H9 (cell line): ENCODE measurements around the gene C14orf132. TPM values are rescaled to one million over a fixed set of nuclear protein-coding genes. Genes with fewer than 3 reads are reported as not detected.
A peak's percentile ranks its signal among the peaks of the same experiment; 100 is the strongest.

ENCODE experiments used
- DNase-seq: peaks from one replicate; pipeline ENCODE4 v3.0.0-alpha.2; 2017
- H2AFZ ChIP-seq: one replicate; pipeline ENCODE4 v1.6.1; 2013; ENCODE audit warnings: mild to moderate bottlenecking, low read length, control low read depth, moderate library complexity
- H2AK5ac ChIP-seq: 2 replicates; pipeline ENCODE4 v1.6.1; 2013; ENCODE audit warnings: low read length, control low read depth, mixed read lengths; ENCODE audit not compliant: insufficient read length
- H2BK120ac ChIP-seq: one replicate; pipeline ENCODE4 v1.6.1; 2013; ENCODE audit warnings: low read depth, mild to moderate bottlenecking, low read length, control low read depth, inconsistent platforms; ENCODE audit not compliant: poor library complexity, severe bottlenecking
- H2BK12ac ChIP-seq: 2 replicates; pipeline ENCODE4 v1.6.1; 2013; ENCODE audit warnings: low read length, control low read depth, mixed read lengths, low read depth; ENCODE audit not compliant: insufficient read length
- H2BK15ac ChIP-seq: 2 replicates; pipeline ENCODE4 v1.6.1; 2013; ENCODE audit warnings: low read depth, low read length, control low read depth
- H2BK20ac ChIP-seq: one replicate; pipeline ENCODE4 v1.6.1; 2013; ENCODE audit warnings: low read depth, mild to moderate bottlenecking, low read length, control low read depth, inconsistent platforms; ENCODE audit not compliant: poor library complexity, severe bottlenecking
- H2BK5ac ChIP-seq: 2 replicates; pipeline ENCODE4 v1.6.1; 2013; ENCODE audit warnings: low read length, control low read depth, mixed read lengths; ENCODE audit not compliant: insufficient read length
- H3K14ac ChIP-seq: 2 replicates; pipeline ENCODE4 v1.6.1; 2013; ENCODE audit warnings: low read length, control low read depth; ENCODE audit not compliant: insufficient read depth
- H3K18ac ChIP-seq: 2 replicates; pipeline ENCODE4 v1.6.1; 2013; ENCODE audit warnings: low read depth, mild to moderate bottlenecking, mixed read lengths, low read length, control low read depth; ENCODE audit not compliant: insufficient read length
- H3K23ac ChIP-seq: 2 replicates; pipeline ENCODE4 v1.6.1; 2013; ENCODE audit warnings: low read length, control low read depth, mixed read lengths, low read depth; ENCODE audit not compliant: insufficient read length
- H3K23me2 ChIP-seq: 2 replicates; pipeline ENCODE4 v1.6.1; 2013; ENCODE audit warnings: low read depth, mild to moderate bottlenecking, mixed read lengths, low read length, control low read depth; ENCODE audit not compliant: insufficient read length, poor library complexity, severe bottlenecking
- H3K27ac ChIP-seq: 2 replicates; pipeline ENCODE4 v1.5.1; 2013; ENCODE audit warnings: low read length, control low read depth, mixed read lengths, low read depth; ENCODE audit not compliant: insufficient read length
- H3K27me3 ChIP-seq: 2 replicates; pipeline ENCODE4 v1.6.1; 2013; ENCODE audit warnings: low read length, control low read depth, inconsistent platforms; ENCODE audit not compliant: insufficient read depth
- H3K4ac ChIP-seq: 2 replicates; pipeline ENCODE4 v1.6.1; 2013; ENCODE audit warnings: low read depth, mild to moderate bottlenecking, control low read depth, inconsistent platforms, low read length, moderate library complexity
- H3K4me1 ChIP-seq: 2 replicates; pipeline ENCODE4 v1.6.1; 2013; ENCODE audit warnings: low read length, control low read depth, inconsistent platforms; ENCODE audit not compliant: insufficient read depth
- H3K4me2 ChIP-seq: 2 replicates; pipeline ENCODE4 v1.6.1; 2013; ENCODE audit warnings: low read length, control low read depth, mixed read lengths; ENCODE audit not compliant: insufficient read length, insufficient read depth
- H3K56ac ChIP-seq: 2 replicates; pipeline ENCODE4 v1.6.1; 2013; ENCODE audit warnings: low read depth, mild to moderate bottlenecking, mixed read lengths, low read length, control low read depth; ENCODE audit not compliant: insufficient read length
- H3K79me1 ChIP-seq: 2 replicates; pipeline ENCODE4 v1.6.1; 2013; ENCODE audit warnings: low read depth, mild to moderate bottlenecking, moderate library complexity, low read length, control low read depth, inconsistent platforms; ENCODE audit not compliant: insufficient read depth, poor library complexity, severe bottlenecking
- H3K79me2 ChIP-seq: 2 replicates; pipeline ENCODE4 v1.6.1; 2013; ENCODE audit warnings: low read length, control low read depth, inconsistent platforms; ENCODE audit not compliant: insufficient read depth
- H3K9ac ChIP-seq: 2 replicates; pipeline ENCODE4 v1.6.1; 2013; ENCODE audit warnings: low read length, control low read depth, mixed read lengths; ENCODE audit not compliant: insufficient read length; ENCODE audit errors: extremely low read depth
- H3K9me3 ChIP-seq: one replicate; pipeline ENCODE4 v1.6.1; 2013; ENCODE audit warnings: low read depth, low read length, inconsistent platforms; ENCODE audit not compliant: control insufficient read depth
- H3T11ph ChIP-seq: one replicate; pipeline ENCODE4 v1.6.1; 2013; ENCODE audit warnings: mild to moderate bottlenecking, low read length, control low read depth, inconsistent platforms
- H4K20me1 ChIP-seq: one replicate; pipeline ENCODE4 v1.6.1; 2013; ENCODE audit not compliant: control insufficient read depth, insufficient read length, insufficient read depth
- H4K5ac ChIP-seq: 2 replicates; pipeline ENCODE4 v1.6.1; 2013; ENCODE audit warnings: low read depth, mild to moderate bottlenecking, mixed read lengths, low read length, control low read depth; ENCODE audit not compliant: insufficient read length
- H4K8ac ChIP-seq: replicated peaks from 2 replicates; pipeline ENCODE4 v1.6.1; 2013; ENCODE audit warnings: low read length, control low read depth, mixed read lengths, low read depth; ENCODE audit not compliant: insufficient read length
- H4K91ac ChIP-seq: 2 replicates; pipeline ENCODE4 v1.6.1; 2013; ENCODE audit warnings: low read depth, mild to moderate bottlenecking, moderate library complexity, mixed read lengths, low read length, control low read depth; ENCODE audit not compliant: insufficient read length
- H3K27ac Mint-ChIP-seq, 3 experiments: 2 replicates in 2 of 3; 3 replicates in 1 of 3; pipeline ENCODE4 v1.8.0; 2020 to 2021; ENCODE audit warnings: mixed read lengths in 3 of 3, mild to moderate bottlenecking in 1 of 3, moderate library complexity in 1 of 3
- H3K27me3 Mint-ChIP-seq: 2 replicates; pipeline ENCODE4 v1.8.0; 2021; ENCODE audit warnings: low read depth, mild to moderate bottlenecking, moderate library complexity, mixed read lengths
- H3K36me3 Mint-ChIP-seq, 3 experiments: 2 replicates in 2 of 3; 3 replicates in 1 of 3; pipeline ENCODE4 v1.8.0; 2020 to 2021; ENCODE audit warnings: low read depth in 3 of 3, mixed read lengths in 3 of 3; ENCODE audit not compliant: insufficient read depth in 1 of 3
- H3K4me1 Mint-ChIP-seq, 2 experiments: 2 replicates each; pipeline ENCODE4 v1.8.0; 2020; ENCODE audit warnings: mixed read lengths in 2 of 2
- H3K4me3 Mint-ChIP-seq, 2 experiments: 2 replicates in 1 of 2; 3 replicates in 1 of 2; pipeline ENCODE4 v1.8.0; 2020 to 2021; ENCODE audit warnings: mild to moderate bottlenecking in 2 of 2, mixed read lengths in 2 of 2, moderate library complexity in 1 of 2
- H3K9me3 Mint-ChIP-seq, 2 experiments: 2 replicates in 1 of 2; 3 replicates in 1 of 2; pipeline ENCODE4 v1.8.0; 2020; ENCODE audit warnings: mild to moderate bottlenecking in 2 of 2, mixed read lengths in 2 of 2, moderate library complexity in 1 of 2
- WGBS: extraction: QIAGEN DNeasy Blood & Tissue Kit; methylation state at CpG from one replicate; pipeline ENCODE4 v1.1.7; 2013; ENCODE audit warnings: missing lambda C conversion rate, low lambda C conversion rate, mixed read lengths; ENCODE audit not compliant: insufficient read length; ENCODE audit errors: extremely low coverage; 5-methylcytosine and 5-hydroxymethylcytosine counted together
- total RNA-seq: library from RNA; stranded (reverse); gene quantifications from 2 replicates; pipeline ENCODE4 v1.2.1, GENCODE V29; 2021
- TF ChIP-seq, protein P1 (sequence below): fragments of 200-600 bp; sonication (generic); conservative IDR thresholded peaks from 3 replicates; pipeline ENCODE4 v1.8.0; 2021; ENCODE audit warnings: antibody characterized with exemption, mild to moderate bottlenecking

C14orf132 gene
- total RNA-seq, 1 experiment from 2014 or later, result 5.7 TPM

DNA sequence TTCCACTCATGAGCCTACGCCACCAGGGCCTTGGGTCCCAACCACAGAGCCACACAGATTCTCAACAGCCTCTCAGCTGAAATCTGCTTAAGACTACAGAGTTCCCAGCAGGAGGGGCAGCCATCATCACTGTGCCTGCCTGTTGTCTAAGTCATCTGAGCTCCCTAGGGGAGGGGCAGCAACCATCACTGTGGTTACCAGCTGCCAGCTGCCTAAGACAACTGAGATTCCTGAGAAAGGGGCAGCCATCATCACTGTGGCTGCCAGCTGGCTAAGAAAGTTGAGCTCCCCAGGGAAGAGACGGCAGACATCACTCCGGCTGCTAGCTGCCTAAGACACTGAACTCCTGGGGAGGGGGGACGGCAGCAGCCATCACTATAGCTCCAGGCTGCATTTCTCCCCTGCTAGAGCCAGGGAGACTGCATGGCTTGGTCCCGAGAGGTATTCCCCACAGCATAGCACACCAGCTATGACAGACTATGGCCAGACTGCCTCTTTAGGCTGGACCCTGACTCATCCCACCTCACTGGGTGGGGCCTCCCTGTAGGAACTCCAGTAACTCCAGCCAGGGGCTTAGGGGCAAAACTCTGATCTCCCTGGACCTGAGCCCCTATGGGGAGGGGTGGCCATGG lies 37.2 kb upstream of the C14orf132 start:
- TF ChIP-seq, protein P1, sequence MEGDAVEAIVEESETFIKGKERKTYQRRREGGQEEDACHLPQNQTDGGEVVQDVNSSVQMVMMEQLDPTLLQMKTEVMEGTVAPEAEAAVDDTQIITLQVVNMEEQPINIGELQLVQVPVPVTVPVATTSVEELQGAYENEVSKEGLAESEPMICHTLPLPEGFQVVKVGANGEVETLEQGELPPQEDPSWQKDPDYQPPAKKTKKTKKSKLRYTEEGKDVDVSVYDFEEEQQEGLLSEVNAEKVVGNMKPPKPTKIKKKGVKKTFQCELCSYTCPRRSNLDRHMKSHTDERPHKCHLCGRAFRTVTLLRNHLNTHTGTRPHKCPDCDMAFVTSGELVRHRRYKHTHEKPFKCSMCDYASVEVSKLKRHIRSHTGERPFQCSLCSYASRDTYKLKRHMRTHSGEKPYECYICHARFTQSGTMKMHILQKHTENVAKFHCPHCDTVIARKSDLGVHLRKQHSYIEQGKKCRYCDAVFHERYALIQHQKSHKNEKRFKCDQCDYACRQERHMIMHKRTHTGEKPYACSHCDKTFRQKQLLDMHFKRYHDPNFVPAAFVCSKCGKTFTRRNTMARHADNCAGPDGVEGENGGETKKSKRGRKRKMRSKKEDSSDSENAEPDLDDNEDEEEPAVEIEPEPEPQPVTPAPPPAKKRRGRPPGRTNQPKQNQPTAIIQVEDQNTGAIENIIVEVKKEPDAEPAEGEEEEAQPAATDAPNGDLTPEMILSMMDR, result no peak
- no peaks in the 10 kb centered on the region for H3K9me3 ChIP-seq
- Mint-ChIP-seq H3K9me3 (peaks cover 13 to 29% of the 10 kb centered on the region in 2 experiments), H3K4me3 (no peak overlapping the region), H3K4me1 (peaks cover 7 to 12% of the 10 kb centered on the region in 2 experiments), H3K27me3 (peaks cover 29% of the 10 kb centered on the region), H3K27ac (peak overlapping the region in 1 of 3 experiments; percentile 20; a peak in 1 of 7 replicates), H3K36me3 (peaks cover 0 to 15% (median 5%) of the 10 kb centered on the region in 3 experiments; a peak in 3 of 7 replicates)
- H4K5ac ChIP-seq, result no peak overlapping the region
- no peaks in the 10 kb centered on the region for H3K79me1 ChIP-seq
- H2BK12ac ChIP-seq, result no peak overlapping the region
- no peaks in the 10 kb centered on the region for H3K4me1 ChIP-seq
- H2AFZ ChIP-seq, result no peak overlapping the region
- no peak overlapping the region for H2BK5ac ChIP-seq
- H3K23me2 ChIP-seq, result no peaks in the 10 kb centered on the region
- DNase-seq, result peak; percentile 34
- no peak overlapping the region for H3K56ac ChIP-seq
- no peak overlapping the region for H3K27ac ChIP-seq
- H3T11ph ChIP-seq, result no peak overlapping the region
- H2BK20ac ChIP-seq, result no peak overlapping the region
- H4K8ac ChIP-seq, result no peak overlapping the region
- H3K18ac ChIP-seq, result no peak overlapping the region
- H3K4ac ChIP-seq, result no peak overlapping the region
- no peak overlapping the region for H4K91ac ChIP-seq
- H2BK15ac ChIP-seq, result no peak overlapping the region
- WGBS, result no CpG with 5 or more reads among the region's 5 CpGs
- H2AK5ac ChIP-seq, result no peak overlapping the region
- H2BK120ac ChIP-seq, result no peak overlapping the region
- no peak overlapping the region; the same call in 1 of the 2 replicates for H3K14ac ChIP-seq
- H4K20me1 ChIP-seq, result no peaks in the 10 kb centered on the region
- H3K27me3 ChIP-seq, result no peaks in the 10 kb centered on the region
- no peak overlapping the region for H3K9ac ChIP-seq
- H3K4me2 ChIP-seq, result no peak overlapping the region
- H3K79me2 ChIP-seq, result no peaks in the 10 kb centered on the region
- no peak overlapping the region for H3K23ac ChIP-seq
